ENCODE results near the gene GNB1. TPM values are rescaled to one million over a fixed set of nuclear protein-coding genes. Genes with fewer than 3 reads are reported as not detected.

The GNB1 gene
- total and polyA plus RNA-seq, 10 of the 15 experiments (the other 5 are each of a cell fraction or from before 2014, with no cell fraction given): 23.0 to 392 (median 93.9) TPM

DNA sequence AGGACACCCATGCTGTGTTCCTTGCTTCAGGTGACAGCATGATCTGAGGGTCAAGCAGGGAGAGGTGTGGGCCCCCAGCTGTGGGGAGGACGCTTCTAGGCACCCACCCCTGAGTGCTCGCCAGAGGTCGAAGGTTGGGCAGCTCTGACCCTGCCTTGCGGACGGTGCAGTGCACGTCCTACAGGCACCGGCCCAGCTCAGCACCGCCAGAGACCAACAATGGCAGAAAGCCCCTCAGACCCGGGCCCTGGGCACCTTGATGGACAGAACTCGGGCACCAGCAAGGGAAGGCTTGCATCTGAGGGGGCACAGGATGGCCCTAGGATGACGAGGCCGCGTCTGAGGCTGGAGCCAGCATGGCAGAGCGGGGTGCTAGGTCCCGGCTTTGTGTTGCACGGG is 137.3 kb downstream of the GNB1 start:
- H3K4me2 ChIP-seq (ENCODE audit: control insufficient read depth, insufficient read depth): no peak overlapping the region
- H3K79me2 ChIP-seq (ENCODE audit: control insufficient read depth, insufficient read depth, low read length): no peaks in the 10 kb centered on the region
- ChIA-PET CTCF (no interaction called here), POLR2A (no interaction called here), RAD21 (ENCODE audit: unreplicated experiment) (no interaction called here), SMC1A (ENCODE audit: uncharacterized antibody, unreplicated experiment) (no interaction called here)
- ATAC-seq (no peak), FAIRE-seq (no peak), DNase-seq (ENCODE audit: low read depth, low spot score) (no peak)
- H3K4me1 ChIP-seq (ENCODE audit: control insufficient read depth, insufficient read depth, low read length): no peaks in the 10 kb centered on the region
- WGBS (ENCODE audit: insufficient coverage, insufficient replicate concordance, low lambda C conversion rate, missing lambda C conversion rate): 95% methylated on average over 16 of the region's 16 CpGs
- no peaks in the 10 kb centered on the region for H4K20me1 ChIP-seq (ENCODE audit: control insufficient read depth, insufficient read depth)
- no peak overlapping the region for H3K27ac ChIP-seq (ENCODE audit: control insufficient read depth, insufficient read depth)
- no TSS peak for BruUV-seq (replicated peaks)
- intact Hi-C loops (cut with micrococcal nuclease; ENCODE audit: unreplicated experiment): no loop called here
- TF ChIP-seq, protein P1, sequence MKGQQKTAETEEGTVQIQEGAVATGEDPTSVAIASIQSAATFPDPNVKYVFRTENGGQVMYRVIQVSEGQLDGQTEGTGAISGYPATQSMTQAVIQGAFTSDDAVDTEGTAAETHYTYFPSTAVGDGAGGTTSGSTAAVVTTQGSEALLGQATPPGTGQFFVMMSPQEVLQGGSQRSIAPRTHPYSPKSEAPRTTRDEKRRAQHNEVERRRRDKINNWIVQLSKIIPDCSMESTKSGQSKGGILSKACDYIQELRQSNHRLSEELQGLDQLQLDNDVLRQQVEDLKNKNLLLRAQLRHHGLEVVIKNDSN (IDR thresholded peaks at IDR 0.05; ENCODE audit: borderline replicate concordance, extremely low read length, insufficient read depth, low read depth, low read length): no peak
- TF ChIP-seq WRNIP1 (IDR thresholded peaks at IDR 0.05; ENCODE audit: borderline replicate concordance, low read depth, low read length) (no peak), RAD51 (IDR thresholded peaks at IDR 0.05) (no peak), RCOR1 (conservative IDR thresholded peaks at IDR 0.05; ENCODE audit: low read depth, low read length) (no peak), TAF1 (IDR thresholded peaks at IDR 0.05; ENCODE audit: borderline replicate concordance, low read depth, low read length) (no peak), EED (IDR thresholded peaks at IDR 0.05; ENCODE audit: low read depth) (no peak), BRCA1 (IDR thresholded peaks at IDR 0.05; ENCODE audit: low read depth, low read length) (no peak), NR2F1 (conservative IDR thresholded peaks at IDR 0.05) (no peak), ZZZ3 (IDR thresholded peaks at IDR 0.05; ENCODE audit: control insufficient read depth, insufficient read length, low read depth) (no peak), SREBF1 (IDR thresholded peaks at IDR 0.05; ENCODE audit: low read length) (no peak)
- TF ChIP-seq, protein P2, sequence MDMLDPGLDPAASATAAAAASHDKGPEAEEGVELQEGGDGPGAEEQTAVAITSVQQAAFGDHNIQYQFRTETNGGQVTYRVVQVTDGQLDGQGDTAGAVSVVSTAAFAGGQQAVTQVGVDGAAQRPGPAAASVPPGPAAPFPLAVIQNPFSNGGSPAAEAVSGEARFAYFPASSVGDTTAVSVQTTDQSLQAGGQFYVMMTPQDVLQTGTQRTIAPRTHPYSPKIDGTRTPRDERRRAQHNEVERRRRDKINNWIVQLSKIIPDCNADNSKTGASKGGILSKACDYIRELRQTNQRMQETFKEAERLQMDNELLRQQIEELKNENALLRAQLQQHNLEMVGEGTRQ (IDR thresholded peaks at IDR 0.05; ENCODE audit: borderline replicate concordance, low read depth, low read length): no peak
- TF ChIP-seq, protein P3, sequence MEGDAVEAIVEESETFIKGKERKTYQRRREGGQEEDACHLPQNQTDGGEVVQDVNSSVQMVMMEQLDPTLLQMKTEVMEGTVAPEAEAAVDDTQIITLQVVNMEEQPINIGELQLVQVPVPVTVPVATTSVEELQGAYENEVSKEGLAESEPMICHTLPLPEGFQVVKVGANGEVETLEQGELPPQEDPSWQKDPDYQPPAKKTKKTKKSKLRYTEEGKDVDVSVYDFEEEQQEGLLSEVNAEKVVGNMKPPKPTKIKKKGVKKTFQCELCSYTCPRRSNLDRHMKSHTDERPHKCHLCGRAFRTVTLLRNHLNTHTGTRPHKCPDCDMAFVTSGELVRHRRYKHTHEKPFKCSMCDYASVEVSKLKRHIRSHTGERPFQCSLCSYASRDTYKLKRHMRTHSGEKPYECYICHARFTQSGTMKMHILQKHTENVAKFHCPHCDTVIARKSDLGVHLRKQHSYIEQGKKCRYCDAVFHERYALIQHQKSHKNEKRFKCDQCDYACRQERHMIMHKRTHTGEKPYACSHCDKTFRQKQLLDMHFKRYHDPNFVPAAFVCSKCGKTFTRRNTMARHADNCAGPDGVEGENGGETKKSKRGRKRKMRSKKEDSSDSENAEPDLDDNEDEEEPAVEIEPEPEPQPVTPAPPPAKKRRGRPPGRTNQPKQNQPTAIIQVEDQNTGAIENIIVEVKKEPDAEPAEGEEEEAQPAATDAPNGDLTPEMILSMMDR (IDR thresholded peaks at IDR 0.05 in 2 of 3, conservative IDR thresholded peaks at IDR 0.05 in 1 of 3; ENCODE audit: control insufficient read depth in 2 of 3, extremely low read depth in 1 of 3, insufficient read depth in 1 of 3, low read depth in 3 of 3, low read length in 3 of 3): no peak
- TF ChIP-seq, protein P4, sequence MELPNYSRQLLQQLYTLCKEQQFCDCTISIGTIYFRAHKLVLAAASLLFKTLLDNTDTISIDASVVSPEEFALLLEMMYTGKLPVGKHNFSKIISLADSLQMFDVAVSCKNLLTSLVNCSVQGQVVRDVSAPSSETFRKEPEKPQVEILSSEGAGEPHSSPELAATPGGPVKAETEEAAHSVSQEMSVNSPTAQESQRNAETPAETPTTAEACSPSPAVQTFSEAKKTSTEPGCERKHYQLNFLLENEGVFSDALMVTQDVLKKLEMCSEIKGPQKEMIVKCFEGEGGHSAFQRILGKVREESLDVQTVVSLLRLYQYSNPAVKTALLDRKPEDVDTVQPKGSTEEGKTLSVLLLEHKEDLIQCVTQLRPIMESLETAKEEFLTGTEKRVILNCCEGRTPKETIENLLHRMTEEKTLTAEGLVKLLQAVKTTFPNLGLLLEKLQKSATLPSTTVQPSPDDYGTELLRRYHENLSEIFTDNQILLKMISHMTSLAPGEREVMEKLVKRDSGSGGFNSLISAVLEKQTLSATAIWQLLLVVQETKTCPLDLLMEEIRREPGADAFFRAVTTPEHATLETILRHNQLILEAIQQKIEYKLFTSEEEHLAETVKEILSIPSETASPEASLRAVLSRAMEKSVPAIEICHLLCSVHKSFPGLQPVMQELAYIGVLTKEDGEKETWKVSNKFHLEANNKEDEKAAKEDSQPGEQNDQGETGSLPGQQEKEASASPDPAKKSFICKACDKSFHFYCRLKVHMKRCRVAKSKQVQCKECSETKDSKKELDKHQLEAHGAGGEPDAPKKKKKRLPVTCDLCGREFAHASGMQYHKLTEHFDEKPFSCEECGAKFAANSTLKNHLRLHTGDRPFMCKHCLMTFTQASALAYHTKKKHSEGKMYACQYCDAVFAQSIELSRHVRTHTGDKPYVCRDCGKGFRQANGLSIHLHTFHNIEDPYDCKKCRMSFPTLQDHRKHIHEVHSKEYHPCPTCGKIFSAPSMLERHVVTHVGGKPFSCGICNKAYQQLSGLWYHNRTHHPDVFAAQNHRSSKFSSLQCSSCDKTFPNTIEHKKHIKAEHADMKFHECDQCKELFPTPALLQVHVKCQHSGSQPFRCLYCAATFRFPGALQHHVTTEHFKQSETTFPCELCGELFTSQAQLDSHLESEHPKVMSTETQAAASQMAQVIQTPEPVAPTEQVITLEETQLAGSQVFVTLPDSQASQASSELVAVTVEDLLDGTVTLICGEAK (IDR thresholded peaks at IDR 0.05; ENCODE audit: borderline replicate concordance): no peak
- TF ChIP-seq, protein P5, sequence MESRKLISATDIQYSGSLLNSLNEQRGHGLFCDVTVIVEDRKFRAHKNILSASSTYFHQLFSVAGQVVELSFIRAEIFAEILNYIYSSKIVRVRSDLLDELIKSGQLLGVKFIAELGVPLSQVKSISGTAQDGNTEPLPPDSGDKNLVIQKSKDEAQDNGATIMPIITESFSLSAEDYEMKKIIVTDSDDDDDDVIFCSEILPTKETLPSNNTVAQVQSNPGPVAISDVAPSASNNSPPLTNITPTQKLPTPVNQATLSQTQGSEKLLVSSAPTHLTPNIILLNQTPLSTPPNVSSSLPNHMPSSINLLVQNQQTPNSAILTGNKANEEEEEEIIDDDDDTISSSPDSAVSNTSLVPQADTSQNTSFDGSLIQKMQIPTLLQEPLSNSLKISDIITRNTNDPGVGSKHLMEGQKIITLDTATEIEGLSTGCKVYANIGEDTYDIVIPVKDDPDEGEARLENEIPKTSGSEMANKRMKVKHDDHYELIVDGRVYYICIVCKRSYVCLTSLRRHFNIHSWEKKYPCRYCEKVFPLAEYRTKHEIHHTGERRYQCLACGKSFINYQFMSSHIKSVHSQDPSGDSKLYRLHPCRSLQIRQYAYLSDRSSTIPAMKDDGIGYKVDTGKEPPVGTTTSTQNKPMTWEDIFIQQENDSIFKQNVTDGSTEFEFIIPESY (IDR thresholded peaks at IDR 0.05): no peak
- no peak overlapping the region for H2AFZ ChIP-seq (ENCODE audit: control insufficient read depth, low read depth, low read length)
- no peak overlapping the region for H3K9ac ChIP-seq (ENCODE audit: control insufficient read depth, insufficient read depth, low read length)
- in situ Hi-C loops (cut with MboI): no loop called here
- peaks cover 8 to 32% of the 10 kb centered on the region in 2 experiments; a peak in 3 of 4 replicates for H3K36me3 ChIP-seq (ENCODE audit: control insufficient read depth in 2 of 2, insufficient read depth in 2 of 2, low read length in 1 of 2)
- no peaks in the 10 kb centered on the region for H3K9me3 ChIP-seq (replicated peaks; ENCODE audit: control insufficient read depth, insufficient read depth, low read length)
- H3K4me3 ChIP-seq: no peak overlapping the region
- H3K27me3 ChIP-seq (replicated peaks in 1 of 2; ENCODE audit: control insufficient read depth in 2 of 2, insufficient read depth in 2 of 2, low read length in 1 of 2): no peaks in the 10 kb centered on the region

Measured in GM12878 (cell line).